HG02885 (cell line): ENCODE data around the gene AQP7.
"Not testable (repeated sequence)": the region's sequence is repeated elsewhere in the genome, so short reads cannot be mapped to it uniquely, and the experiment has no call there.

ENCODE experiments used
- ATAC-seq: cut with Tn5 transposase; IDR thresholded peaks from one replicate; pipeline ENCODE4 v1.9.1; 2021; ENCODE audit warnings: mild to moderate bottlenecking; ENCODE audit not compliant: unreplicated experiment, poor library complexity

The AQP7 gene

GRCh38 chr9:33402371-33402770 is at the start of gene AQP7:
Gene AQP7 (minus strand): TSS chr9:33402568. CDS start chr9:33401262, 1,306 bp downstream.
- ATAC-seq: not testable (repeated sequence)

DNA sequence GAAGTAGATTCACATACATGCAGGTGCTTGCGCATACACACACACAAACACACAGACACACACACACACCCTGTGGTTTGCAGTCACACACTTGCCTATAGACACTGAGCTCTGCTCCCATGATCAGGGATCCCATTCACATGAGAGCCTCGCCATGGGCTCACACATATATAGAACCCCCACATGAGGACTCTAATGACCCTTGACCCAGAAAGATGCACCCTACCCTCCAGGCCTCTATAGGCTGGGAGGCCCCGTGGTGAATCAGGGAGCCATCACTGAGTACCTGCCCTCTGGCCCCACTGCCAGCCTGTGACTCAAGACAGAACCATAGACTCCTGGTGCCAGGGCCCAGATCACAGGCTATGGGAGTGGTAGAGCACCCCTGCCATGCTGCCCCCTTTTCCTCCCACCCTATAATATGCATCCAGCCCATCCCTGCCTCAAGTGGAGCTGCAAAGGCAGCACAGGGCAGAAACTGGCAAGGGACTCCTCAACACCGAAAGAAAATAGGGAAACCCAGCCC is 48.3 kb upstream of the AQP7 start:
- no peak for ATAC-seq

DNA sequence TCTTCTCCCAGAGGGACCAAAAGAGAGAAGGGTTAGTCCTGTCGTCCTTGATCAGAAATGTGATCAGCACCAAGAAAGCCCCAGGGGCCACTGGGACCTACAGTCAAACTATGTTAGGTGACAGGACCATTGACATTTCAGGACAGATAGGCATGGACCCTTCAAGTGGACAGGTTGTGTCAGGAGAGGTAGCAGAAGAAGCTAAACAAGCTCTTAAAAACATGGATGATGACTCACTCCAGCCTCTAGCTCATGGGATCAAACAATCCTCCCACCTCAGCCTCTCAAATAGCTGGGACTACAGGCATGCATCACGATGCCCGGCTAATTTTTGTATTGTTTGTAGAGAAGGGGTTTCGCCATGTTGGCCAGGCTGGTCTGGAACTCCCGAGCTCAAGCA is 47.3 kb upstream of the AQP7 start:
- ATAC-seq: no peak

DNA sequence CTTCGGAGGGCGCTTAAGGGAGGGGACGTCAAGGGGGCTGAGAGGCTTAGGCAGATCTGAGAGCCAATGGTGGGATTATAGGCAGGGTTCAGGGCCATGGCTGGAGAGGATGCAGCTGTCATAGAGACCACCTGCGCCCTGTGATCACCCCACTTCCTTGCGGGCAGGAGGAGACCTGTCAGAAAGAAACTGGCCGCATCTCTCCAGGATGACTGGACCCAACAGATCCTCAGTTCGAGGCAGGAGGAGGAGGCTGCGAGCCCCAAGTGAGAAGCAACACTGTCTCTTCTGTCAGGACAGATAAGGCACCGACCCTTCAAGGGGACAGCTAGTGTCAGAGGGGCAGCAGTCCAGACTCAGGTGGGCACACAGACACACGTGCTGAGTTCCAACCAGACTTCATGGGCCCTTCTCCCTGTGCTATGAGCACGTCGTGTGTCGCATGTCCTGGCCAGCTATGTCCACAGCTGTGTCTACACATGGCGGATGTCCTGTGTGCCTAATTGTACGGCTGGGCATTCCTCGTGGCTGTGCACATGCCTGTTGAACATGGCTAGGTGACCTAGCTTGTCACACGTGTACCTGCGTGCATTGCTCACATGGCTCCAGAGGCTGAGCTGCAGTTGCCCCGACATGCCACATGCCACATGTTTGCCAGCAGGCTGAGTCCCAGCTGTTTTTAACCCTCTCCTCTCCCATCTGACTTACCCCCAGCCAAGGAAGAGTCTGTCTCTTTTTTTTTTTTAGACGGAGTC is 45.6 kb upstream of the AQP7 start:
- no peak for ATAC-seq

DNA sequence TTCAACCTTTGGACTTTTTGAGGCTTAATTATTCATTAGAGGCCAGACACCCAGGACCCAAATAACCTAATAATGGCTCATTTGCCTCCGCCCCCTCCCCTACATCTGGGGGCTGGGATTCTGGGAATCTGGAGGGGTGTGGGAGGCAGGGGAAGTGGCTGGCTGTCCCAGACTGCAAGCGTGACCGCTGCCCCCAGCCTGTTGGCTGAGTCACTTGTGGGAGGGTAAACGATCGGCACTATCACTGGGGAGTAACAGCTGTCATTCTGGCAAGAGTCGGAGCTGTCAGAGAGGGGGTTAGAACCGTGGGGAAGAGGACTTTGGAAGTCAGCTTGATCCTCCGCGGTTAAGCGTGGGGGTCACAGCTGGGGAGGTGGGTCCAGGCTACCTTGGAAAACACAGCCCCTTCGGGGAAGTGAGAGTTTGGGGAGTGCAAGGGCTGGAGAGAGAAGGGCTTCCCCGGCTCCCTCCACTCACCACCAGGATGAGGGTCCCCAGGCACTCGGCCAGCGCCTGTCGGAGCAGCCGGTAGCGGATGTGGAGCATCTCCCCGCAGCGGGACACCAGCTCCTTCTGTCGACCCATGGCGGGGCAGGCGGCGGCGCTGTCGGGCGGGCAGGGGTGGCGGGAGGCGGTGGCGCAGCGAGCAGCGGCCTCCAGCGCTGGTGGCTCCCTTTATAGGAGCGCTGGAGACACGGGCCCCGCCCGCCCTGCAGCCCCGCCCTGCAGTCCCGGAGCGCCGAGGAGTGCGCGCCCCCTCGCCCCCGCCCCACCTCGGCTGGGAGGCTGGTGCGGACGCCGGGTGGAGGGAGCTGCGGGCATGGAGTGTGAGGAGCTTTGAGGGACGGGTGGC is 44.8 kb upstream of the AQP7 start, which contains the start of gene AQP3:
Gene AQP3 (minus strand): TSS at position 648 of the 853 bp plus-strand sequence. CDS start 63 bp downstream, at position 585.
- ATAC-seq: peak; percentile 32

DNA sequence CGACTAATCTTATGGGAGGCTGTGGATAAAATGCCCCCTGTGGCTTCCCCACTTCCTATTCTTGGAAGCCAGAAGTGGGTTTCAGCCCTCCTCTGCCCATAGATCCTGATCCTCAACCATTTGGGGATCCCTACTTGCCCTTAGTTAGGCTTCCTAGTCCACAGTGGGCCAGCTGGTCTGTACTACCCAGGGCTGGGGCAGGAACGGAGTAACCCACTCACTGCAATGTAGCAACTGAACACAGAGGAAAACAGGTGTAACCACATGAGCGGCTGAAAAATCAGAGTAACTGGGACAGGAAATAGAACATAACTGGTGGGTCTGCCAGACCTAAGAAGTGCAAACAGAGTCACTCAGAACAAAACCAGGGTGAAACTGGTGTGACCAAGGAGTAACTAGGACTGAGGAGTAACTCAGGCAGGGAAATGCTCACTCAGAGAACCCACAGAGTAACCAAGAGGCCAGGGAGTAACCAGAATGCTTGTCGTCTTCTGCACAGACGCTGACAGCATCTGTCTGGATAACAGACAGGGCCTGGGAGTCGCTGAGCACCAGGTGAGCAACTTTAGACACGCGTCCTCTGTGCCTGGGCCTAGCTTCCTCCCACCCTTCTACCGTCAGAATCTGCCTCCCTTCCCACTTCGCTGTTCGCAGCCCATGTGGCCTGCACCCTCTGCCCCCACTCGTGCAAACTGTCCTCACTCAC is 44.0 kb upstream of the AQP7 start:
- peak; percentile 87 for ATAC-seq

DNA sequence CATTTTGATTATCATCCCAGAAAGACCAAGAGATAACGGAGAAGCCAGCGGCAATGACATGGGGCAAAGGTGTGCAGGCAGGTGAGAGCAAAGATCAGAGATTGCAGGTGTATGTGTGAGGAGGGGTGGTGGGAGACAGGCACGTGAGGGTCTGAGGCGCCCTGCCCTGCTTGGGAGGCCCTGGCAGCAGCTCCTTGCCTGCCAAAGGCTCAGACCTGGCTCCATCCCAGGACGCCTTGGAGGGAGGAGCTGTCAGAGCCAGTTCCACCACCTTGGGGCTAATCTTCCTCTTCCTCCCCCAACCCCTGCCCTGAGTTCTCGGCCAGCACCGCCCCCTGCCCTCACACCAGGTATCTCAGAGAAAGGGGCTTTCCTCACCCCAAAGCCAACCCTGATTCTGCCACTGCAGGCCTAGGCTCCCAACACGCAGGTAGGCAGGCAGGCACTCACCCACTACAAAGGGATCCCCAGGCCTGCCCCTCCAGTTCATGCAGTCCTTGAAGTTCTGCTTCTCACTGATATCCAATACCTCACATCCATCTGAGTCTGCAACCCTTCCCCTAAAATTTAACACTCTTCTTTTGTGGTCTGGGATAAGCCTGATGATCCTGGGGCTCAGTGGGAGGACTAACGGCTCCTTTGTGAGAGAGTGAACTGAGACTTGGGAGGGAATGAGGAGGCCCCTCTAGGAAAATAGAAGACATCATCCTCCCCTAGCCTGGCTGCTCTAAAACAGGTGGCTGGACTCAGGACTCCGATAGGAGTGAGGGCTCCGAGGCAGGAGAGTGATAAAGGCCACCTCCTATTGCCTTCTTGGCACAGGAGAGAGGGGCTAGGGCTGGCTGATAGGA is 43.2 kb upstream of the AQP7 start:
- no peak for ATAC-seq

- no peak for ATAC-seq
Observed at GRCh38 chr9:33443464-33444154, 41.2 kb upstream of the AQP7 start.

DNA sequence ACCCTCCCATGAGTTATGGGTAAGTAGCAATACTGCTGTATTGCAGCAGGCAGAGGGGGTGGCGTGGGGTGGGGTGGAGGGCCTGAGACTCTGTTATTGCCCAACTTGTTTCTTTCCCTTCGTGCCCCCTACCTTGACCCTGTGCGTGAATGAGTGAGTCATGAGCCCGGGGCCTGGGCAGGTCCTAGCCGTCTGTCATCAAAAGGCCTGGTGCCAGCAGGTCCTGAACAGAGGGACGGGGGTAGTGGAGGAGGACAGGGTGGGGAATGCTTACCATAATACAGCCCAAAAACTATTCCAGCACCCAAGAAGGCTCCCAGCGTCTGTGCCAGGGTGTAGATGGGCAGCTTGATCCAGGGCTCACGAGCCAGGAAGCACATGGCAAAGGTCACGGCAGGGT is 40.7 kb upstream of the AQP7 start:
- no peak for ATAC-seq

DNA sequence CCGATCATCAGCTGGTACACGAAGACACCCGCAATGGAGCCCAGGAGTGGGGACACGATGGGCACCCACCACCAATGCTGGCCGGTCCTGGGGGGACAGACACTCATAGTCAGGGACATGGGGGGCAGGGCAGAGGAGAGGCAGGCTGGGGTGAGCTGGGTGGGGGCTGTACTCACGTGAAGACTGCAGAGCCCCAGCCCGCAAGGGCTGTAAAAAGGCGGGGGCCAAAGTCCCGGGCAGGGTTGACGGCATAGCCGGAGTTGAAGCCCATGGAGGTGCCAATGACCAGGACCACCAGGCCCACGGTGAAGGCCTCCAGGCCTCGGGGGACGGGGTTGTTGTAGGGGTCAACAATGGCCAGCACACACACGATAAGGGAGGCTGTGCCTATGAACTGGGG is 39.8 kb upstream of the AQP7 start:
- no peak for ATAC-seq

DNA sequence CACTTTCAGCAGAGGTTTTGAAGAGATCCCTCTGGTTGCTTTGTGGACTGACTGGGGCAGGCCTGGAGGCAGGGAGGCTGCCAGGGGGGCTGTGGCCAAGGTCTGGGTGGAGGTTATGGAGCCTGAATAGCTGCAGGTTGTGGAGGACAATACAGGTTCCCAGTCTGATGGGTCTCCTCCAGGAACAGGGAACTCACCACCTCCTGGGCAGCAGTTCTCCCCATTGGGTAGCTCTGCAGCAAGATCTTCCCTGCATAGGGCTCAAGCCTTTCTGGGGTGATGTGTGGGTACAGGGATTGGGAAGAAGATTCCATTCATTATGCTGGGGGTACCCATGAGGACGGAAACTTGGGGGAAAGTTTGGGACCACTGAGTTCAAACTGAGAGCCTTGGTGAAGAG is 38.2 kb upstream of the AQP7 start:
- ATAC-seq: no peak

- ATAC-seq: no peak
Observed at GRCh38 chr9:33440204-33440603, 37.8 kb upstream of the AQP7 start.

DNA sequence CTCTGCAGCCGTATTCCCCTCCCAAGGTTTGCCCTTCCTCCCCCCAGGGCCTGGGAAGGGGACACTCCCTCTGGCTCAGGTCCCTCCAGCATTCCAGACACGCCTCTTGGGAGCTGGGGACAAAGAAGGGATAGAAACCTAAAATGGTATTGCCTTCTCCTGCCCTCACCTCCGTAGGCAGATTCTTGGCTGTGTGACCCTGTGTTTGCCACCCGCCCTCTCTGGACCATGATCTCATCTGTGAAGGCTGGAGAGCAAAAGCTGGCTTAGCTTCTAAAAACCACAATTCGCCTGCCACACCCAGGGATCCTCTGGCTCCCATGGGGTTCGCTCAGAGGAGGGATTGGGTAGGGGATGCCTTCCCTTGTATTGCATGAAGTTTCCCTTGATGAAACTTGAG is 37.4 kb upstream of the AQP7 start:
- ATAC-seq: no peak

DNA sequence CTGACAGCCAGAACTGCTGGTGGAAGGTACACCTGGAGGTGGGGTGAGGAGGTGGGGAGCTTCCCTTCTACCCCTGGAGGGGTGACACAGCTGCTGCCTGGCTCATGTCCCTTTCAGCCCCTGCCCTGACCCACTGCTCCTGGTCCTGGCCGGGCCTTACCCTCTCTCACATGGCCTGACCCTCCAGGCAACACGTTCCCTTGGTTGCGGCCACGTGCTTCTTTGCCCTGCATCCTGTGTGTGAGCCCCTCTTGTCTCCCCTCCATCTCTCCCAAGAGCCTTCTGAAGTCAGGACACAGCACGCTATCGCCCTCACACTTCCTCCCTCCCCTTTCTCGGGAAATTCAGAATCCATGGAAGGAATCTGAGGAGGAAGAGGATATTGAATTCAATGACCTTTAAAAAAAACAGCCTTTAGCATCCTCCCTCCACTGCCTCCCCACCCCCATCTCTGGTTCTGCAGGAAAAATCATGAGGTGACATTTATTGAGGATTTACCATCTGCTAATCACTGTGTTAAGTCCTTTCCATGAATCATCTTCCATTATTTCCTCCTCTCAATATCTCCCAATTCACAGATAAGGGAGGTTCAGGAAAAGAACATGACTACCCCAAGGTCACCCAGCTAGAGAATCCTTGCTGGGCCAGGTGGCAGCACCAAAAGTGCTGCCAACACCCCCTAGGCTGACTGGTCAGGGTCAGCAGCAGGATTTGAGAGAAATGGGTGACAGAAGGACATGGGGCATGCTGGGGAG is 36.7 kb upstream of the AQP7 start:
- no peak for ATAC-seq

GRCh38 chr9:33437898-33438297 is 35.5 kb upstream of the AQP7 start:
- ATAC-seq: no peak

DNA sequence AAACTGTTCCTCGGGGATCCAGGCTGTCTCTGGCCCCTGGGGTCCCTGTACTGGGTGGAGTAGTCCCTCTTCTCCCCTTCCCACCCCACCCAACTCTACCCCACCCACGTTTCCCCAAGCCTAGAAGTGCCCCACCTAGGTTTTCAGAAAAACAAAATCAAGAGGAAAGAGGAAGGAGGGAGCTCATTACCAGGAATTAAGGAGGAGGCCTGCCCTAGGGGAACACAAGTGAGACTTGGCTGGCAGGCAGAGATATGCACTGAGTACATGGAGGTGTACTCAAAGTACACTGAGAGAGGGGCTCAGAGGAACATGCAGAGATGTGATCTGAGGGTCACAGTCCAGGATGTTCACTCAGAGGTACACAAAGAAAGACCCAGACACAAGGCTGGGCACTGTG is 34.8 kb upstream of the AQP7 start:
- ATAC-seq: no peak

- no peak for ATAC-seq
Observed at GRCh38 chr9:33436445-33436844, 34.1 kb upstream of the AQP7 start.

GRCh38 chr9:33435821-33436277 is 33.5 kb upstream of the AQP7 start:
- no peak for ATAC-seq
